Mesendoderm (in vitro differentiated cells): ENCODE results near the gene ROM1.

Experiments used
- DNase-seq: peaks from one replicate; pipeline ENCODE4 v3.0.0; 2013
- H2AK5ac ChIP-seq: 2 replicates; pipeline ENCODE4 v1.6.1; 2013; ENCODE audit warnings: low read length, inconsistent platforms
- H2BK120ac ChIP-seq: 2 replicates; pipeline ENCODE4 v1.6.1; 2013; ENCODE audit warnings: low read depth, mild to moderate bottlenecking, low read length, moderate library complexity, mixed read lengths
- H2BK15ac ChIP-seq: replicated peaks from 2 replicates; pipeline ENCODE4 v1.6.1; 2013; ENCODE audit warnings: low read depth, mild to moderate bottlenecking, moderate library complexity
- H2BK5ac ChIP-seq: 2 replicates; pipeline ENCODE4 v1.6.1; 2013; ENCODE audit warnings: low read length, inconsistent platforms
- H3K18ac ChIP-seq: 2 replicates; pipeline ENCODE4 v1.6.1; 2013; ENCODE audit warnings: mild to moderate bottlenecking, low read length, mixed read lengths
- H3K23ac ChIP-seq: one replicate; pipeline ENCODE4 v1.6.1; 2013; ENCODE audit warnings: low read length
- H3K27ac ChIP-seq: 2 replicates; pipeline ENCODE4 v1.5.1; 2013; ENCODE audit warnings: low read depth, mild to moderate bottlenecking, inconsistent platforms, low read length, moderate library complexity
- H3K27me3 ChIP-seq: 2 replicates; pipeline ENCODE4 v1.6.1; 2013; ENCODE audit warnings: low read length, control low read depth, mild to moderate bottlenecking, inconsistent platforms; ENCODE audit not compliant: insufficient read depth, poor library complexity
- H3K36me3 ChIP-seq: 2 replicates; pipeline ENCODE4 v1.6.1; 2013; ENCODE audit warnings: low read length, inconsistent platforms; ENCODE audit not compliant: control insufficient read depth, insufficient read depth
- H3K4ac ChIP-seq: one replicate; pipeline ENCODE4 v1.6.1; 2013; ENCODE audit warnings: low read depth, mild to moderate bottlenecking, low read length, moderate library complexity
- H3K4me1 ChIP-seq: 2 replicates; pipeline ENCODE4 v1.6.1; 2013; ENCODE audit warnings: low read depth, low read length, inconsistent platforms; ENCODE audit not compliant: control insufficient read depth
- H3K4me2 ChIP-seq: 2 replicates; pipeline ENCODE4 v1.6.1; 2013; ENCODE audit warnings: low read length
- H3K4me3 ChIP-seq: 2 replicates; pipeline ENCODE4 v1.5.1; 2013; ENCODE audit warnings: mild to moderate bottlenecking, low read length
- H3K56ac ChIP-seq: one replicate; pipeline ENCODE4 v1.6.1; 2013; ENCODE audit warnings: low read length
- H3K79me1 ChIP-seq: 2 replicates; pipeline ENCODE4 v1.6.1; 2013; ENCODE audit warnings: low read length, inconsistent platforms
- H3K79me2 ChIP-seq: 2 replicates; pipeline ENCODE4 v1.6.1; 2013; ENCODE audit warnings: mild to moderate bottlenecking, low read length; ENCODE audit not compliant: control insufficient read depth, insufficient read depth
- H3K9ac ChIP-seq: 2 replicates; pipeline ENCODE4 v1.6.1; 2013; ENCODE audit warnings: low read length, inconsistent platforms
- H4K5ac ChIP-seq: one replicate; pipeline ENCODE4 v1.6.1; 2013; ENCODE audit warnings: low read length
- H4K8ac ChIP-seq: one replicate; pipeline ENCODE4 v1.6.1; 2013; ENCODE audit warnings: low read depth, mild to moderate bottlenecking, control low read depth, low read length, moderate library complexity
- WGBS: extraction: QIAGEN DNeasy Blood & Tissue Kit; methylation state at CpG from one replicate; pipeline ENCODE4 v1.1.7; 2013; ENCODE audit warnings: low lambda C conversion rate, missing lambda C conversion rate; ENCODE audit not compliant: insufficient coverage; ENCODE audit errors: extremely low coverage; 5-methylcytosine and 5-hydroxymethylcytosine counted together

The ROM1 gene

DNA sequence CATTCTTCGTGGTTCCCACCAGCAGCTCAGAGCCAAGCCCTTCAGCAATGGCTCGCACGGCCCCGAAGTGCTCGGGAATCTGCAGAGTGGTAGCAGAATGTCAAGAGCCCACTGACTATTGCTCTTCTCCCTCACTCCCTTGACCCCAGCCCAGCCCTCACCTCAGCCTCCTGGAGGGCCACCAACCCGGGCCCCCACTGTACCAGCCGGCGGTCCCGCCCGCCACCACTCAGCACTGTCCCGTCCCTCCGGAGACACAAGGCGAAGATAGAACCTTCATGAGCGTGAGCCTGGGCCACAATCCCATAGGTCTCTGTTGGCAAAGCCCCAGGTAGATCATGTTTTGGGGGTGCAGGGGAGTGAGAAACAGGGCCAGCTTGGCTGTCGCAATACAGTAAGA lies 7.2 kb upstream of the ROM1 start:
- H3K23ac ChIP-seq, result no peak overlapping the region
- H4K5ac ChIP-seq, result no peak overlapping the region
- no peaks in the 10 kb centered on the region for H3K36me3 ChIP-seq

DNA sequence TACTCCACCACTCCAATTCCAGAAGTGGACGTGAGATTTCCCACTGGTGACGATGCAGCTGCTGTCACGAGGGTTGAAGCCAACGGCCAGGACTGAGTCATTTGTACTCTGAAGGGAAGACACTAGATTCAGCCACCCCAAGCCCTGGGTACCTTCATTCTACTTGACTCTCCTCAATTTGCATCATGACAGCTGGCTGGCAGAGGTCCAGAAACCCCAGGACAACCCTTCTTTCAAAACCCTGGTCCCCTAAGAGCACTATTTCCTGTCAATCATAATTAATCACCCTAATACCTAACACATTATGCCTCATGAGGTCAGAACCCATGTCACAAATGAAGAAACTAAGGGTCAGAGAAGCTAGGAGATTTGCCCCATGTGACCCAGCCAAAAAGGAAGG lies 5.3 kb upstream of the ROM1 start:
- Histone ChIP-seq H3K79me2 (no peaks in the 10 kb centered on the region), H3K36me3 (no peaks in the 10 kb centered on the region), H3K4me2 (no peak overlapping the region)

More for the DNA sequence above, 7.2 kb upstream of the ROM1 start:
- Histone ChIP-seq H4K8ac (no peak overlapping the region), H3K4me2 (no peak overlapping the region), H2BK15ac (no peak overlapping the region), H3K4me3 (no peak overlapping the region), H3K9ac (no peak overlapping the region), H2BK5ac (no peak overlapping the region), H3K27ac (no peak overlapping the region), H2AK5ac (no peak overlapping the region), H3K56ac (no peak overlapping the region), H3K79me1 (no peaks in the 10 kb centered on the region), H3K4me1 (peaks cover 2% of the 10 kb centered on the region), H2BK120ac (no peak overlapping the region), H3K79me2 (peaks cover 5% of the 10 kb centered on the region), H3K27me3 (no peaks in the 10 kb centered on the region), H3K4ac (no peak overlapping the region), H3K18ac (no peak overlapping the region)
- DNase-seq, result no peak
- no CpG with 5 or more reads among the region's 15 CpGs for WGBS

DNA sequence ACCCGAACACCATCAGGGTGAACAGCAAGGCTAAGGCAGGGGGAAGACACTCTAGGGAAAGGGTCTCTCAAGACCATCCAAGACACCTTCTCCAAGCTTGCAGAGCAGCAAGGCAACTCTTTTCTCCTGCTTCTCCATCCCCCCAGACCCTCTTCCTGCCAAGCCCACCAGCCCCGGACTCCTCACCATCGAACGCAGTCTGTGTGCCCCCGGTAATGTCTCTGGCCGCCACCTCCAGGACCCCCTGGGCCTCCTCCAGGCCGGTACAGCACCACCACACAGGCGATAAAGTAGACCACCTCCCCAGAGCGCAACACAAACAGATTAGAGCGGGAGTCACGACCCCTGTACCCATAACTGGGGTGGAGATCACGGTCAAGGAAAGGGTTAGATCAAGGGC lies 4.3 kb upstream of the ROM1 start:
- Histone ChIP-seq H3K79me2 (no peaks in the 10 kb centered on the region), H3K4me1 (no peaks in the 10 kb centered on the region), H2BK15ac (no peak overlapping the region), H3K4me2 (no peak overlapping the region), H2BK5ac (no peak overlapping the region), H2AK5ac (no peak overlapping the region), H3K23ac (no peak overlapping the region), H3K79me1 (no peaks in the 10 kb centered on the region), H3K4ac (no peak overlapping the region), H3K4me3 (no peak overlapping the region), H3K9ac (no peak overlapping the region), H4K5ac (no peak overlapping the region), H3K56ac (no peak overlapping the region), H2BK120ac (no peak overlapping the region), H3K27me3 (no peaks in the 10 kb centered on the region), H4K8ac (no peak overlapping the region), H3K18ac (no peak overlapping the region), H3K36me3 (no peaks in the 10 kb centered on the region), H3K27ac (no peak overlapping the region)
- WGBS, result no CpG with 5 or more reads among the region's 12 CpGs
- DNase-seq, result no peak

More for the DNA sequence above, 5.3 kb upstream of the ROM1 start:
- Histone ChIP-seq H2AK5ac (no peak overlapping the region), H3K27ac (no peak overlapping the region), H3K4me3 (no peak overlapping the region), H3K4me1 (peaks cover 2% of the 10 kb centered on the region), H3K18ac (no peak overlapping the region), H3K27me3 (no peaks in the 10 kb centered on the region), H3K79me1 (no peaks in the 10 kb centered on the region), H3K56ac (no peak overlapping the region), H4K5ac (no peak overlapping the region), H3K4ac (no peak overlapping the region), H4K8ac (no peak overlapping the region), H3K9ac (peak overlapping the region; percentile 4), H2BK15ac (no peak overlapping the region), H3K23ac (no peak overlapping the region), H2BK120ac (no peak overlapping the region), H2BK5ac (no peak overlapping the region)
- no CpG with 5 or more reads among the region's 4 CpGs for WGBS
- no peak for DNase-seq

DNA sequence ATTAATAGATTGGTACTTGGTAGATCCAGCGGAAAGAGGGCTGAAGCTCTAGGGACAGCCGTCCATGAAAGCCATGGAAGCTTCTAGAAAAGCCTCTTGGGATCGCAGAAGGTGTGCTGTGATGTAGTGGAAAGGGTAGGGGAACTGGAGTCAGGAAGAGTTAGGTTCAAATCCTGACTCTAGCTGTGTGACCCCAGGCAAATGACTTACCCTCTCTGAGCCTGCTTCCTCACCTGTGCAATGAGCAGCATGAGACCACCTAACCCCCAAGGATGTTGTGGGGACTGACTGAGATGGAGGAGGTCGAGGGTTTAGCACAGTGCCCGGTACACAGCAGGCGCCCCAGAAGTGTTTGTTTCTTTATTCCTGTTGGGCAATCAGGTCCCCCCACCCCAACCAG lies 2.7 kb upstream of the ROM1 start:
- Histone ChIP-seq H4K5ac (no peak overlapping the region), H4K8ac (no peak overlapping the region), H3K27ac (no peak overlapping the region), H3K9ac (no peak overlapping the region), H2BK120ac (no peak overlapping the region), H3K36me3 (no peaks in the 10 kb centered on the region), H3K79me2 (no peaks in the 10 kb centered on the region), H3K4me2 (no peak overlapping the region), H3K23ac (no peak overlapping the region), H3K56ac (no peak overlapping the region), H2BK5ac (no peak overlapping the region), H3K4ac (no peak overlapping the region), H3K18ac (no peak overlapping the region), H2AK5ac (no peak overlapping the region), H3K27me3 (no peaks in the 10 kb centered on the region), H3K4me3 (no peak overlapping the region), H3K79me1 (no peaks in the 10 kb centered on the region), H2BK15ac (no peak overlapping the region), H3K4me1 (peaks cover 6% of the 10 kb centered on the region)
- no peak for DNase-seq
- no CpG with 5 or more reads among the region's 6 CpGs for WGBS

DNA sequence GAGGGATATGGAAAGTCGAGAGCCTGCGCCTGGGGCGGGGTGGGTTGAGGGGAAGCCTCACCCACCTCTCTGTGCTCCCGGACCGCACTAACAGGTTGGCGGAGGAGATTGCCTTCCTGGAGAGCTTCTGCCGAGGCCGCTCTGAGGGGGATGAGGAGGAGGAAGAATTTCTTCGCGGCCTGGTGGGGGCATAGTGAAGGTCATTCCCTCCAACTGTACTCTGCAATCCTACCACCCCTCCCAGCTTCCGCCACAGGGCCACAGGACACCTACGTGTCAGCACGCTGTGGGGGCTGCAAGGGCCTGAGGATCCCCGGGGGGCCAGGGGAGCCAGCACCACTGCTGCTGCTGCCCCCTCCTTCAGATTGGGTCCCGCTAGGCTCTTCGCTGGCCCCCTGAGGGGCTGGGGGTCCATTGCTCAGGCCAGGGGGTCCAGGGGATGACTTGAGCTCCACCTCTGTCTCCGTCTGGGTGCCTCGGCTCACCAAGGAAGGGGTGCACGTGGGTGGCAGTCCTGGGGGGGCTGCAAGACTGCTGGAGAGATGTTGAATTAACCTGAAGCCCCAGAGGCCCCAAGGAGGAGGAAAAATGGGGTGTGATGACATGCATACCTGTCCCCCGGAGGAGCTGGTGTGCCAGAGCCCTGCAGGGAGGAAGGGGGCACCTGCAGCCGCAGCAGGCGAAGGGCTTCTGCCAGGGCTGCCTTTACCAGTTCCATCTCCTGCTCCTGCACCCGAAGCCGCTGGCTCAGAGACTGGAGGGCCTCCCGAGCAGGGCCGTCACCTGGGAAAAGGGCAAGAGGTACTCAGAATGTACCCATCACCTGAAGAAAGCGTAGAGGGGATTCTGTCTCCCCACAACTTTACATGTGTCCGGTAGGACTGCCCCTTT lies 2.0 kb upstream of the ROM1 start:
- Histone ChIP-seq H3K36me3 (no peaks in the 10 kb centered on the region), H3K4me1 (peaks cover 6% of the 10 kb centered on the region), H3K56ac (peak overlapping the region; percentile 98), H4K8ac (no peak overlapping the region), H3K79me2 (no peaks in the 10 kb centered on the region), H3K27ac (no peak overlapping the region), H2BK15ac (no peak overlapping the region), H3K9ac (peak overlapping the region; percentile 95), H2AK5ac (no peak overlapping the region), H3K79me1 (no peaks in the 10 kb centered on the region), H3K4ac (no peak overlapping the region), H3K18ac (no peak overlapping the region), H2BK5ac (no peak overlapping the region), H3K23ac (peak overlapping the region; percentile 66), H4K5ac (no peak overlapping the region), H3K4me3 (peak overlapping the region; percentile 82), H3K4me2 (peak overlapping the region; percentile 100), H3K27me3 (no peaks in the 10 kb centered on the region), H2BK120ac (no peak overlapping the region)
- no peak for DNase-seq
- WGBS, result no CpG with 5 or more reads among the region's 28 CpGs
